ENCODE measurements around the gene PRRX2.

PRRX2 gene

GRCh38 chr9:129637102-129637501 is 28.3 kb upstream of the PRRX2 start:
- no peak for DNase-seq

GRCh38 chr9:129637673-129638439 is 27.6 kb upstream of the PRRX2 start:
- no peak for DNase-seq

DNA sequence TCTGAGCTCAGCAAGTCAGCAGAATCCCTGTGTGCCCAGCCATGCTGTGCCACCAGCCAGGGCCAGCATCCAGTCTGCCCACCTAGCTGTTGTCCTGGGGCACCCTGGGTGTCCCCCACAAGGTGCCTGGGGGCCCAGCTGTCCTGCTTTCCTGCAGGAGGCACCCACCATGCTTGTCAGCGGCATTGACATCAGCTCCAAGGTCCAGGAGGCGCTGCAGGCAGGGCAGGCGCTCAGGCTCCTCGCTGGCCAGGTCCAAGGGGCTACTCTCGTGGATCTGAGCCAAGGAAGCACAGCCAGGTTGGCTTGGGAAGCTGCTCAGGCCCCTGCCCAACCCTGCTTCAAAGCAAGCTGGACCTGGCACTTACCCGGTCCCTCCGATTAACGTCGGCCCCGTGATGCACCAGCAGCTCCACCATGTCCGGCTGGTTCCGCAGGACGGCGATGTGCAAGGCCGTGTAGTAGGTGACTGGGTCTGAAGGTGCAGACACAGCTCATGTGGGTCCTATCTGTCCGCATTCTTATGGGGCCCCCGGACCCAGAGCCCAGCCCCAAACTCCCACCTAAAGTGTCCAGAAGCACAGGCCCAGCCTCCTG is 26.3 kb upstream of the PRRX2 start:
- no peak for DNase-seq

DNA sequence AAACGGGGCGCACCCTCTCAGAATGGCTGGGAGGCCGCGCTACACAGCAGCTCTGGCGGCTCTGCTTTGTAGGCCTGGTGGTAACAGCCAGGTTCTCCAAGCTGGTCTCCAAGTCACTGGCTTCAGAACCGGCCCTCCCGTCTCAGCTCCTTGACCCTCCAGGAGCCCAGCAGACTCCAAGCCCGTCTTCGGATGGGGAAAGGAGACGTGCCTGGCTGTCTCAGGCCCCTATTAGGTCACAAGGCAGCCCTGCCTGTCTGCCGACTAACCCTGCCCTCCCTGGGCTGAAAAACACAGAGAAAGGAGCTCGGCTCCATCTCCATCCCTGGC is 25.7 kb upstream of the PRRX2 start:
- no peak for DNase-seq

DNA sequence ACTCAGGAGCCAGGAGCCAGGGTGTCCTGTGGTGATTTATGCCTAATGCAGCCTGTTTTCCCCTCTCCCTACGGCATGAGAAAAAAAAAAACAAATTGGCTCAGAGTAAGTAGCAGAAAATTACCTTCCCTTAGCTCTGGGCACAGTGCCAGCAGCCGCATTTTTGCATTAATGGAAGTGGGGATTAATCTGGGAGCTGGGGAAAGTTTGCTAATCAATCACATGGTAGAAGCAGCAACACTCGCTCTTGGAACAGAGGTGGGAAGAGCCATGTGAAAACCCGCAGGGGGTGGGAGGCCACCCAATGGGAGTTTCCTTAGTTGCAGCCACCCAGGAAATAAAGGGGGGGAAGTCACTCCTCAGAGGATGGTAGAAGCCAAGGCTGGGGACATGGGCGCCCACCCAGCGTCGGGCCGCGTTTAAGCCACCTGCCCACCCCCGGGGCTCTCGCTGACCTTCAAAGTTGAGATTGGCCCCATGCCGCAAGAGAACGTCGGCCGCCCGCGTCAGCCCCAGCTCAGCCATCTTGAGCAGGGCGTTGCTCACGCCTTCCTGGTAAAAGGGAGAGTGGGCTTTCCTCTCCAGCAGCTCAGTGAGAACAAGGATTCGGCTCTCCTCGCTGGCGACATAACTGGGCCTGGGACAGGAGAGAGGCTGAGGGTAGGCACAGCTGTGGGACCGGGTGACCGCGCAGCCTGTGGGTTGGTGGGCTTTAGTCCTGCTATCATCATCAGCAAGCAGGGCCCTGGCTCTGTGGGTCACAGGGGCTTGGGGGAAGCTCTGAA is 25.2 kb upstream of the PRRX2 start:
- no peak for DNase-seq

- no peak for DNase-seq
These were observed 24.3 kb upstream of the PRRX2 start for GRCh38 chr9:129640871-129641749.

- peak; percentile 99 for DNase-seq
These were observed 23.5 kb upstream of the PRRX2 start, which contains the start of gene ASB6 for GRCh38 chr9:129641750-129642585. Gene ASB6, minus strand, starts transcription at chr9:129642151. Its CDS starts 152 bp downstream, at chr9:129641999.

DNA sequence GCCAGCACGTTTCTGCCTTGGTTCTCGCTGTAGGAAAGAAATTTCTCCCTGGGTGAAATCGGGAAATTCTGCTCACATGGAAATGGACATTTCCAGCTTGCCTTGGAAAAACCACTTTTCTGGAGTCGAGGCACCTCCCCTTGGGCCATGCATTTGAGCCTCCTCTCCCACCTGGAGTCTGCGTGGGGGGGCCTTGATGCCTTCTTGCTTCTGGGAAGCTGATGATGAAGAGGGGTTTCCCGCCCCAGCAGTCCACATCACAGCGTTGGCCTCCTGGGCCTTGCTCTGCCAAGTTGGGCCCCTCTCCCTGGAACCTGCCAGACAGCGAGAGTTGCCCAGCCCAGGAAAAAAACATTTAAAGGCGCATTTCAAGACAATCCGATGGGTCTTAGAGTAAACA is 21.7 kb upstream of the PRRX2 start:
- no peak for DNase-seq

DNA sequence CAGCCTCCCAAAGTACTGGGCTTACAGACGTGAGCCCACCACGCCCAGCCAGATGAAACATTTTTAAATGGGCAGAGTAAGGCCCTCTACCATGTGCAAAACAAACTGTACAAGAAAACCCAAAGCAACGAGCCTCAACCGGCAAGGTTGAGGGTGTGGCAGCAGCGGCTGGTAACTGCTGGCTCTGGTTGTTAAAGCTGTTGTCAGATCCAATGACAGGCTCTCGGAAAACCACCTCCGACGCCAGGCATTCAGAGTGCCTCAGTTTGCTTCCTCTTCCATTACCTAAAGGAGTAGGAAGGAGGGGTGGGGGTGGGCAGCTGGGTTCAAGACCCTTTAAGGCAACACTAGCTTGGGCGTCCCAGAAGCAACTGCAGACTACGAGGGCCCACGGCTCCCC is 21.1 kb upstream of the PRRX2 start:
- DNase-seq: no peak

GRCh38 chr9:129644902-129645301 is 20.5 kb upstream of the PRRX2 start:
- DNase-seq: no peak

- no peak for DNase-seq
These were observed 19.2 kb upstream of the PRRX2 start for GRCh38 chr9:129646252-129646651.

DNA sequence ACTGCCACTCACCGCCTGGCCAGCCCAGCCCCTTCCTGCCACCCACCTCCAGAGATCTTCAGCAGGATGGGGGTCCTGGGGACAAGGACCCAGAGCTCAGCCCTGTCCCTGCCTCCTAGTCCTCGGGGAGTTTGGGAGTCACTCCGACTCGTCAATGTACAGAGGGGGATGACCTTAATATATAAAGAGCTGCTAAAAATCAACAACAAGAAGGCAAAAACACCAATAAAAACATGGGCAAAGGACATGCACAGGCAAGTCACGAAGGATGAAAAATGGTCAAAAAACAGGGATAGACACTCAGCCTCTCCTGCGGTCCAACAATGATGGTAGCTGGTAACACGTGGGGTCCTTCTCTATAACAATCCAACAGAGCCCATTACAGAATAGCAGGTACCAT is 18.8 kb upstream of the PRRX2 start:
- DNase-seq: no peak

- no peak for DNase-seq
These were observed 17.8 kb upstream of the PRRX2 start for GRCh38 chr9:129647635-129648034.

DNA sequence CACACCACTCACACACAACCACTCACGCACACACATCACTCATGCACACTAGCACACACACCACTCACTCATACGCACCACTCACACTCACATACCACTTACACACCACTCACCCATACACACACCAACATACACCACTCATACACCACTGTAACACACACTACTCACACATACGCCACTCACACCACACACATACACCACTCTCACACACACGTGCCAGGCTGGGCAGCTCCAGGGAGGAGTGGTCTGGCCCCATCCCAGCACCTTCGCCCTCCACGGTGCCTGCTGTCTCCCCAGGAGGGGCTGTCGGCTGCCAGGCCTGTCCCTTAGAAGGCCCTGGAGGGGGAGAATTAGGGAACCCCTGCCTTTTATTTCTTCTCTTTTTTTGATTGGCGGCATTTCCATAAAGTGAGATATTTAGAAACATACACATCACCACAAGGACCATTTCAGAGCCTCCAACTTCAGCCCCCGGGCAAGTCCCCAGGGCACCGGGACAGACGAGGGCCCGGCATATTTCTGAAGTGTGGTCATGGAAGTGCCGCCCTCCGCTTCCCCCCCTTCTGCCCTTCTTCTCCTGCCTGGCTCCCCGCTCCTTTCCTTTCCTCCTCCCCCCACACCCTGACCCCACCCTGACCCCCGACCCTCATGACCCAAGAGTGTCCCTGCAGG is 17.2 kb upstream of the PRRX2 start:
- DNase-seq: no peak

- no peak for DNase-seq
These were observed 16.7 kb upstream of the PRRX2 start for GRCh38 chr9:129648764-129649115.

DNA sequence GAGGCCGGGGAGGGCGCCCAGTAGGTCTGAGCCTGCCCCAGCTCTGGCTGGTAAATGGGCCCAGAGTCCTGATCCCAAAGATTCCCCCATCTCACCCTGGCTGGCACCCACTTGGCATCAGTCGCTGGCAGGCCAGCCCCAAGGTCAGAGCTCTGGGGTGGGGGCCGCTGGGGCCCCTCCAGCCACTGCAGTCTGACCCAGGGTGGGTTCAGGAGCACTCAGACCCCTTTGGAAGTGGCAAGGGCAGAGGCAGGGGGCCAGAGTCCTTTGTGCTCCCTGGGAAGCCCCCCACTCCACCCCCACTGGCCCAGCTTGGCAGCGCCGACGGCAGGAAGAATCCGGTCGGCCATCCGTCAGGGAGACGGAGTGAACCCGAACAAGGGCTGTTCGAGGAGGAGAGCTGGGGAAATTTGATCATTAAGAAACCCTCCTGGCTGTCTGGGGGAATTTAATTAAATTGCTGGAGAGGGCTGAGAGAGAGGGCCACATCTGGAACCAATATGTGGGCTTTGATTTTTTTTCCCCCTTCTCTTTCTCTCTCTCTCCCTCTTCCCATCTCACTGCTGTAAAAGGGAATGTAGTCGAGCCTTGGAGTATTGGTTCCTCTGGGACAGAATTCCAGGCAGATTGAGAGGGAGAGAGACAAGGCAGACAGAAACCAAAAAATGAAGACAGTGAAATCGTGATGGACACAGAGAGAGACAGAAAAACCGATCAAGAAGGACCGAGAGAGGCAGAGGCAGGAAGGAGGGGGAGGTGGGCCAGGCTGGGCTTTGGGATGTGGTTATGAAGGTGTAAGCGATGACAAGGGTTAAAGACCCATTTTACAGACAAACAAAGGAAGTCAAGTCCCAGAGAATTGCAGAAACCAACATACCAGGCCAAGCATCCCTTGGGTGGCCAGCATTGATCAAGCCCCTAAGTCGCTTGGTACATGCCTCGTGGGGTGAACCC is 15.4 kb upstream of the PRRX2 start:
- no peak for DNase-seq

DNA sequence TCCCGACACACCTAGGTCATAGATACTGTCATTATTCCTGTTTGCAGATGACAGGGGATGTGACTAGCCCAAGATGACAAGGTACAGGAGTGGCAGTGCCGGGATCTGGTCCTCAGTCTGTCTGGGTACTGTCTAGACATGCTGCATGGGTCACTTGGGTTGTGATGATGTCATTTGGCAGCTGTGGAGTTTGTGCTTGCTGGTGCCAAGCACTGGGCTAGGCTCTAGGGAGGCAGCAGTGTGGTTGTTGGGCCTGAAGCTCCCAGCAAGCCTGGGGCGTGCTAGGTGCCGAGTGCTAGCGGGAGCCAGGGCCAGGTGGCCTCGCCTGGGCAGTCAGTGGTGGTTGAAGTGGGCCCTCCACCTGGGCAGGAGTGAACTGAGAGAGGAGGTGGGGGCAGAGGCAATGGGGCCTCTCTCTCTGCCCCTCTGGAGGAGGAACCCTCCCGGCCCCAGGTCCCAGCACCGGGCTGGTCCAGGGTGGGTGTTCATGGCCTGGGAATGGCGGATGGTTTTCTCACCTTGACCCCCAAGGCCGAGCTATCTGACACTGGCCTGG is 14.7 kb upstream of the PRRX2 start:
- no peak for DNase-seq

DNA sequence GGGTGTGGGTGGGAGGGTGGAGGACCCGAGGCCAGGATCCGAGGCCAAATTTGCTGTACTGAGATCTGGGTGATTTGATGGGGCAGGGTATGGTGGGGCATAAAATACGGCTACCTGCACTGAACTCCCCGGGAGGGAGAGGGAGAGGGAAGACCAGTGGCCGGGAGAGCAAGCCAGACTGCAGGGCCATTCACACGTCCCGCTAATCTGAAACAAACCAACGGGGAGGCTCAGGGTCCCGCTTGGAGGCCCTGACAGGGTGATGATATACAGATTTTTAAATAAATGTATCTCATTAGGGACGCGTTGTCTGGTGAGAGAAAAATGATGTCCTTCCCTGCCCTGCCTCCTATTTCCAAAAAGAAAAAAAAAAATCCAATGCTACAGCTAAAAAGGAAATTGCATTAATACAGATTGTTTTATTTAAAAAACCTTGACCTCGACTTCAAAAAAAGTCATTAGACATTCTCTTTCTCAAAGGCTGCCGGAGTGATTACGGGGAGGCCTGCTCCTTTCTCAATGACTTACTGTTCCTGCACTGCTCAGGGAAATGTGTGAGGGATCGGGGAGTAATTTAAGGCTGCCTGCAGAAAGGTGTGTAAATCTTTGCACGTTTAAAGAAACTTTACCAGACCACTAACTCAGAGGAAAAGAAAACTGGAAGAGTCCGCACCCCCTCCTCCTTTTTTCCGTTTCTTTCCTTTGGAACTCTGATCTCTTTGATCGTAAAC is 11.5 kb upstream of the PRRX2 start:
- no peak for DNase-seq

- DNase-seq: no peak
These were observed 10.8 kb upstream of the PRRX2 start for GRCh38 chr9:129654554-129655040.
